ENCODE results near the gene MYBPC1. TPM values are rescaled to one million over a fixed set of nuclear protein-coding genes. Genes with fewer than 3 reads are reported as not detected.

The MYBPC1 gene
- total RNA-seq, 1 experiment from 2014 or later = not detected

GRCh38 chr12:101670007-101670671 lies 75.4 kb downstream of the MYBPC1 start:
- Mint-ChIP-seq H3K36me3 (ENCODE audit: insufficient read depth in 1 of 3, low read depth in 3 of 3) (no peaks in the 10 kb centered on the region), H3K4me3 (no peak overlapping the region), H3K9me3 (no peaks in the 10 kb centered on the region), H3K27me3 (ENCODE audit: low read depth) (no peaks in the 10 kb centered on the region), H3K27ac (no peak overlapping the region), H3K4me1 (peaks cover 15% of the 10 kb centered on the region in 2 experiments)
- Histone ChIP-seq H3K4ac (ENCODE audit: low read depth, low read length) (no peak overlapping the region), H2BK120ac (ENCODE audit: low read depth, low read length, poor library complexity, severe bottlenecking) (no peak overlapping the region), H4K20me1 (ENCODE audit: control insufficient read depth, insufficient read depth, insufficient read length) (no peaks in the 10 kb centered on the region), H3K56ac (ENCODE audit: insufficient read length, low read depth, low read length) (no peak overlapping the region), H3K4me2 (ENCODE audit: insufficient read depth, insufficient read length, low read length) (no peak overlapping the region), H2AK5ac (ENCODE audit: insufficient read length, low read length) (no peak overlapping the region), H4K91ac (ENCODE audit: insufficient read length, low read depth, low read length) (no peak overlapping the region), H3K79me1 (ENCODE audit: insufficient read depth, low read depth, low read length, poor library complexity, severe bottlenecking) (no peaks in the 10 kb centered on the region), H3K9me3 (ENCODE audit: control insufficient read depth, low read depth, low read length) (no peaks in the 10 kb centered on the region), H3K4me1 (ENCODE audit: insufficient read depth, low read length) (peaks cover 2% of the 10 kb centered on the region; the same call in 1 of the 2 replicates), H3T11ph (ENCODE audit: low read length) (no peak overlapping the region), H3K27me3 (ENCODE audit: insufficient read depth, low read length) (no peaks in the 10 kb centered on the region), H3K9ac (ENCODE audit: extremely low read depth, insufficient read length, low read length) (no peak overlapping the region), H3K79me2 (ENCODE audit: insufficient read depth, low read length) (no peaks in the 10 kb centered on the region), H2AFZ (ENCODE audit: low read length) (peak overlapping the region; percentile 98), H3K27ac (ENCODE audit: insufficient read length, low read depth, low read length) (no peak overlapping the region), H2BK20ac (ENCODE audit: low read depth, low read length, poor library complexity, severe bottlenecking) (no peak overlapping the region), H3K14ac (ENCODE audit: insufficient read depth, low read length) (no peak overlapping the region), H2BK12ac (ENCODE audit: insufficient read length, low read depth, low read length) (no peak overlapping the region), H2BK5ac (ENCODE audit: insufficient read length, low read length) (no peak overlapping the region), H3K23ac (ENCODE audit: insufficient read length, low read depth, low read length) (no peak overlapping the region), H3K23me2 (ENCODE audit: insufficient read length, low read depth, low read length, poor library complexity, severe bottlenecking) (no peaks in the 10 kb centered on the region), H4K5ac (ENCODE audit: insufficient read length, low read depth, low read length) (no peak overlapping the region), H2BK15ac (ENCODE audit: low read depth, low read length) (no peak overlapping the region), H4K8ac (replicated peaks; ENCODE audit: insufficient read length, low read depth, low read length) (no peak overlapping the region), H3K18ac (ENCODE audit: insufficient read length, low read depth, low read length) (no peak overlapping the region)
- no peak for DNase-seq
- peak; percentile 70 for TF ChIP-seq CTCF (conservative IDR thresholded peaks at IDR 0.05)
- no CpG with 5 or more reads among the region's 6 CpGs for WGBS (ENCODE audit: extremely low coverage, insufficient read length, low lambda C conversion rate)
